NCI-H69 (cell line): ENCODE results near the gene TSPAN9.
A peak's percentile ranks its signal among the peaks of the same experiment; 100 is the strongest.

ENCODE experiments used
- DNase-seq: peaks from one replicate; lab custom pipeline; 2025; lab: John Stamatoyannopoulos, UW

The TSPAN9 gene

GRCh38 chr12:3205742-3206519 is 128.8 kb downstream of the TSPAN9 start:
- no peak for DNase-seq

GRCh38 chr12:3206536-3207072 is 129.4 kb downstream of the TSPAN9 start:
- no peak for DNase-seq

- DNase-seq, result no peak
Observed at GRCh38 chr12:3207175-3207574, 130.0 kb downstream of the TSPAN9 start.

GRCh38 chr12:3207858-3208257 is 130.7 kb downstream of the TSPAN9 start:
- DNase-seq, result peak; percentile 79

- DNase-seq, result peak; percentile 83
Observed at GRCh38 chr12:3213188-3213587, 136.0 kb downstream of the TSPAN9 start.

- DNase-seq, result peak; percentile 57
Observed at GRCh38 chr12:3213768-3214167, 136.6 kb downstream of the TSPAN9 start.

GRCh38 chr12:3214526-3215365 is 137.6 kb downstream of the TSPAN9 start:
- DNase-seq, result peak; percentile 98

- DNase-seq, result peak; percentile 51
Observed at GRCh38 chr12:3215410-3215975, 138.3 kb downstream of the TSPAN9 start.

GRCh38 chr12:3216097-3216496 is 138.9 kb downstream of the TSPAN9 start:
- DNase-seq, result peak; percentile 39

GRCh38 chr12:3216726-3217682 is 139.8 kb downstream of the TSPAN9 start:
- peak; percentile 55 for DNase-seq

GRCh38 chr12:3217683-3218079 is 140.5 kb downstream of the TSPAN9 start:
- DNase-seq, result peak; percentile 62

GRCh38 chr12:3218228-3219171 is 141.3 kb downstream of the TSPAN9 start:
- DNase-seq, result peak; percentile 97

- DNase-seq, result peak; percentile 93
Observed at GRCh38 chr12:3219233-3219632, 142.1 kb downstream of the TSPAN9 start.

GRCh38 chr12:3220382-3221321 is 143.5 kb downstream of the TSPAN9 start:
- DNase-seq, result no peak

- DNase-seq, result peak; percentile 54
Observed at GRCh38 chr12:3222306-3222705, 145.1 kb downstream of the TSPAN9 start.

- peak; percentile 91 for DNase-seq
Observed at GRCh38 chr12:3222979-3223378, 145.8 kb downstream of the TSPAN9 start.

- DNase-seq, result peak; percentile 46
Observed at GRCh38 chr12:3223601-3224529, 146.7 kb downstream of the TSPAN9 start.

- DNase-seq, result no peak
Observed at GRCh38 chr12:3224530-3224903, 147.3 kb downstream of the TSPAN9 start.
